GM13976 (cell line): ENCODE data around the gene KRT27.

Experiments used
- DNase-seq: peaks from one replicate; pipeline ENCODE4 v3.0.0; 2012; ENCODE audit warnings: low spot score
- CTCF ChIP-seq: IDR thresholded peaks from 2 replicates; pipeline ENCODE4 v1.5.1; 2012; ENCODE audit warnings: borderline replicate concordance, mild to moderate bottlenecking; ENCODE audit not compliant: insufficient read depth; ENCODE audit errors: extremely low read depth, missing control alignments, control extremely low read depth
- in situ Hi-C: fragments of 300-500 bp; cut with MboI; formaldehyde crosslinking; loops from one replicate; pipeline ENCODE4 v1.12.0; 2022; ENCODE audit warnings: low sequenced_read_pairs, mixed read lengths, inconsistent platforms; ENCODE audit not compliant: unreplicated experiment

Gene KRT27

GRCh38 chr17:40824015-40824832 lies 41.9 kb upstream of the KRT27 start:
- TF ChIP-seq CTCF: no peak
- no peak for DNase-seq
- in situ Hi-C loops: no loop called here

GRCh38 chr17:40822132-40822812 lies 39.9 kb upstream of the KRT27 start, which contains the start of gene KRT10:
TSS of gene KRT10 (minus strand) at chr17:40822614. CDS start at chr17:40822585, 29 bp downstream.
- no peak for TF ChIP-seq CTCF
- no peak for DNase-seq
- in situ Hi-C loops: no loop called here

DNA sequence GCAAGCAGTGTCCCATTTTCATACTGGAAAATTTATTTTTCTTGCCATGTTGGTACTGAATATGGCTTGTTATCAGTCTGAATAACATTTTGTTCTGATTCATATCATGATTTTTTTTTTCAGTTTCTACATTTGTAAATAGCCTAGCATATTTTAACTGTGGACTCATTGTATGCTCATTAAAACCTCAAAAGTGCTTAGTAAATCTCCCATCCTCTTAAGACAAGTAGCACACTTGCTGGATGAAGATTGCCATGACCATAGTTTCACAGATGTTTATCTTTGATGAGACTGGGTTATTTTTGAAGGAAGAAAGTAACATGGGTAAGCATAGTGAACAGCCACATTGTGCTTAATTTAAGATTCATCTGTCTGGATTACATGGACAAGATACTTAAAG lies 39.2 kb upstream of the KRT27 start:
- no peak for DNase-seq
- no peak for TF ChIP-seq CTCF
- in situ Hi-C loops: no loop called here

DNA sequence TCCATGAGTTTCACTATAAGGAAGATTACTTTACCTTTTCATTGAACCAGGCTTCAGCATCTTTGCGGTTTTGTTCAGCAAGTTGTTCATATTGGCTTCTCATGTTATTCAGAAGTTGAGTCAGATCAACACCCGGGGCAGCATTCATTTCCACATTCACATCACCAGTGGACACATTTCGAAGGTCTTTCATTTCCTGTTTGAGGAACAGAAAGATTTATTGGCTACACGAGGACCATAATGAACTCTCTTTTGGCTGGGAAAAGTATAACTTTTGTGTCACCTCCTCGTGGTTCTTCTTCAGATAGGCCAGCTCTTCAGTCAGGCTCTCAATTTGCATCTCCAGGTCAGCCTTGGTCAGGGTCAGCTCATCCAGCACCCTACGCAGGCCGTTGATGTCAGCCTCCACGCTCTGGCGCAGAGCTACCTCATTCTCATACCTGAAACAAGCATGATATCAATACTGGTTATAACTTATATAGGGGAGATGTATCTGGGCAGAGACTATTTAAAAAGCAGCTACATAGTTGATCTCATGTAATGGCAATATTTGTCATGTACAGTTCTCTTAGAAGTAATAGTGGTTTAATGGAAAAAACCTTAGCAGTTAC lies 38.0 kb upstream of the KRT27 start:
- in situ Hi-C loops: no loop called here
- TF ChIP-seq CTCF: no peak
- no peak for DNase-seq

DNA sequence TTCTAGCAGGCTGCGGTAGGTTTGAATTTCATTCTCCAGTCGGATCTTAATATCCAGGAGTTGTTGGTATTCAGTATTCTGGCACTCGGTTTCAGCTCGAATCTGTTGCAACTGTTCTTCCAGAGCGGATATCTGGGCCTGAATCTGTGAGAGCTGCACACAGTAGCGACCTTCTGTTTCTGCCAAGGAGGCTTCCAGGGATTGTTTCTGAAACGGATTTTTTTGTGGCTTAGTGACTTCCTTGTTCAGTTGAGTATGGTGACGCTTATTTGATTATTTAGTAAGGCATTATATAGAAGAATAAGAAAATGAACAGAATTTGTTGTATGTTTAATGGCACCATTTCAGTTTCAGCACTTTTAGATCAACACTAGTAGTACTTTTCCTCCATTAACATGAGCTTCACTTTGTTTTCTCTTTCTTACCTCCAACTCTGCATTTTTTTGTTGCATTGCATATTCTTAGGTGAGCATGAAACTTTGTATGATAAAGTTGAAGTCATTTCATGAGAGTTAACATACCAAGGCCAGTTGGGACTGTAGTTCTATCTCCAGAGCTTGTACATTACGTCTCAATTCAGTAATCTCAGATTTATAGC lies 37.3 kb upstream of the KRT27 start:
- TF ChIP-seq CTCF: no peak
- no peak for DNase-seq

More for the DNA sequence above, 37.3 kb upstream of the KRT27 start:
- in situ Hi-C loops: no loop called here
